Neutrophil (primary cell): Measurements from ENCODE around the gene SKA3.

Experiments
- H3K27ac ChIP-seq: fragments of 200-600 bp; sonication (generic); 2 replicates; pipeline ENCODE4 v1.5.1; 2016; ENCODE audit warnings: mild to moderate bottlenecking, moderate library complexity
- H3K27me3 ChIP-seq: fragments of 200-600 bp; sonication (generic); 2 replicates; pipeline ENCODE4 v1.6.0; 2016; ENCODE audit warnings: mild to moderate bottlenecking
- H3K36me3 ChIP-seq: fragments of 200-600 bp; sonication (generic); 2 replicates; pipeline ENCODE4 v1.5.1; 2017
- H3K4me1 ChIP-seq, 2 experiments: fragments of 200-600 bp in 1 of 2; sonication (generic) in 1 of 2; 1 replicate in 1 of 2; 2 replicates in 1 of 2; pipeline versions ENCODE4 v1.5.1 to v1.6.1; 2013 to 2016; ENCODE audit warnings: low read depth in 1 of 2, low read length in 1 of 2, mild to moderate bottlenecking in 1 of 2, moderate library complexity in 1 of 2; ENCODE audit not compliant: control insufficient read depth in 1 of 2, insufficient read depth in 1 of 2
- H3K4me3 ChIP-seq, 2 experiments: fragments of 200-600 bp in 1 of 2; sonication (generic) in 1 of 2; 1 replicate in 1 of 2; 2 replicates in 1 of 2; pipeline ENCODE4 v1.5.1; 2013 to 2016; ENCODE audit warnings: low read depth in 1 of 2, low read length in 1 of 2, mild to moderate bottlenecking in 1 of 2, moderate library complexity in 1 of 2
- H3K9me3 ChIP-seq: fragments of 200-600 bp; sonication (generic); 2 replicates; pipeline ENCODE4 v1.5.1; 2016
- CTCF ChIP-seq: fragments of 200-600 bp; sonication (generic); IDR thresholded peaks from 2 replicates; pipeline ENCODE4 v1.5.1; 2016; ENCODE audit warnings: antibody characterized with exemption

The SKA3 gene

GRCh38 chr13:21120191-21120590, 56.2 kb downstream of the SKA3 start:
- peak overlapping the region; percentile 52 for H3K27ac ChIP-seq
- TF ChIP-seq CTCF, result no peak
- H3K9me3 ChIP-seq, result no peaks in the 10 kb centered on the region
- no peak overlapping the region for H3K4me3 ChIP-seq
- H3K4me1 ChIP-seq, result peaks cover 9 to 21% of the 10 kb centered on the region in 2 experiments
- H3K27me3 ChIP-seq, result no peaks in the 10 kb centered on the region
- no peaks in the 10 kb centered on the region for H3K36me3 ChIP-seq

GRCh38 chr13:21119526-21119925, 56.8 kb downstream of the SKA3 start:
- H3K27ac ChIP-seq, result no peak overlapping the region
- H3K4me1 ChIP-seq, result peaks cover 9 to 18% of the 10 kb centered on the region in 2 experiments
- no peaks in the 10 kb centered on the region for H3K27me3 ChIP-seq
- no peaks in the 10 kb centered on the region for H3K36me3 ChIP-seq
- H3K9me3 ChIP-seq, result no peaks in the 10 kb centered on the region
- no peak for TF ChIP-seq CTCF
- no peak overlapping the region for H3K4me3 ChIP-seq

GRCh38 chr13:21118180-21118579, 58.2 kb downstream of the SKA3 start:
- Histone ChIP-seq H3K9me3 (no peaks in the 10 kb centered on the region), H3K27me3 (no peaks in the 10 kb centered on the region), H3K4me3 (no peak overlapping the region), H3K36me3 (no peaks in the 10 kb centered on the region), H3K27ac (no peak overlapping the region), H3K4me1 (peaks cover 9 to 18% of the 10 kb centered on the region in 2 experiments)
- TF ChIP-seq CTCF, result no peak

- Histone ChIP-seq H3K4me1 (peaks cover 9 to 18% of the 10 kb centered on the region in 2 experiments), H3K9me3 (no peaks in the 10 kb centered on the region), H3K27me3 (no peaks in the 10 kb centered on the region), H3K27ac (no peak overlapping the region), H3K4me3 (no peak overlapping the region), H3K36me3 (no peaks in the 10 kb centered on the region)
- no peak for TF ChIP-seq CTCF
Measured at GRCh38 chr13:21117104-21117809, 59.1 kb downstream of the SKA3 start.

- Histone ChIP-seq H3K36me3 (no peaks in the 10 kb centered on the region), H3K9me3 (no peaks in the 10 kb centered on the region), H3K4me3 (no peak overlapping the region), H3K27ac (no peak overlapping the region), H3K4me1 (peaks cover 9 to 18% of the 10 kb centered on the region in 2 experiments), H3K27me3 (no peaks in the 10 kb centered on the region)
- TF ChIP-seq CTCF, result no peak
Measured at GRCh38 chr13:21116141-21116540, 60.2 kb downstream of the SKA3 start.
